Activated CD8-positive, alpha-beta memory T cell treated with anti-CD3 and anti-CD28 coated beads, Interleukin-2, amount 10 ng/mL, durations not matched to agents 7 days and 5 days (primary cell): Measurements from ENCODE around the gene PACSIN1. TPM values are rescaled to one million over a fixed set of nuclear protein-coding genes. Genes with fewer than 3 reads are reported as not detected.

Experiments used
- ATAC-seq: fragments of 150-1000 bp; cut with Tn5 transposase; one replicate; pipeline ENCODE4 v1.10.0; 2021; ENCODE audit warnings: moderate library complexity
- CTCF ChIA-PET: fragments of 350-600 bp; sonication (Branson Sonifier 250); formaldehyde crosslinking; loops from one replicate; lab custom pipeline; 2021; ENCODE audit warnings: antibody characterized with exemption; lab: Charles Lee
- DNase-seq: peaks from one replicate; pipeline ENCODE4 v3.0.0-alpha.2; 2020
- H3K27ac Mint-ChIP-seq: one replicate; pipeline ENCODE4 v1.8.0; 2021; ENCODE audit warnings: mild to moderate bottlenecking, mixed read lengths
- H3K27me3 Mint-ChIP-seq: one replicate; pipeline ENCODE4 v1.8.0; 2021; ENCODE audit warnings: mixed read lengths
- H3K36me3 Mint-ChIP-seq: one replicate; pipeline ENCODE4 v1.8.0; 2021; ENCODE audit warnings: mild to moderate bottlenecking, mixed read lengths
- H3K4me1 Mint-ChIP-seq: one replicate; pipeline ENCODE4 v1.8.0; 2021; ENCODE audit warnings: mixed read lengths
- H3K4me3 Mint-ChIP-seq: one replicate; pipeline ENCODE4 v1.8.0; 2021; ENCODE audit warnings: mild to moderate bottlenecking, moderate library complexity, mixed read lengths
- H3K9me3 Mint-ChIP-seq: one replicate; pipeline ENCODE4 v1.8.0; 2022; ENCODE audit warnings: low read depth, mixed read lengths
- total RNA-seq, 2 experiments: library from RNA; stranded (reverse); gene quantifications; one replicate each; pipeline ENCODE4 v1.2.3, GENCODE V29; 2021

PACSIN1 gene
- total RNA-seq, 2 experiments from 2014 or later: 0.59 to 2.2 TPM

DNA sequence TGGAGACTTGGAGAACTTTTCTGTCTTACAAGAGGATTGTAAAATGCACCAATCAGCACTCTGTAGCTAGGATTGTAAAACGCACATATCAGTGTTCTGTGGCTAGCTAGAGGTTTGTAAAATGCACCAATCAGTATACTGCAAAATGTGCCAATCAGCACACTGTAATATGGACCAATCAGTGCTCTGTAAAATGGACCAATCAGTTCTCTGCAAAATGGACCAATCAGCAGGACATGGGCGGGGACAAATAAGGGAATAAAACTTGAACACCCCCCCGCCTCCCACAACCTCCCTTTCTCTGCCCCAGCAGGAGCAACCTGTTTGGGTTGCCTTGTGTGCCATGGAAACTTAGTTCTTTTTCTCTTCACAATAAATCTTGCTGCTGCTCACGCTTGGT lies 27.2 kb upstream of the PACSIN1 start:
- Mint-ChIP-seq H3K4me3 (no peak overlapping the region), H3K27ac (no peak overlapping the region), H3K9me3 (no peaks in the 10 kb centered on the region), H3K4me1 (peaks cover 3% of the 10 kb centered on the region), H3K27me3 (peaks cover 2% of the 10 kb centered on the region), H3K36me3 (no peaks in the 10 kb centered on the region)
- ATAC-seq: no peak
- no peak for DNase-seq
- CTCF ChIA-PET: interaction anchor here (1.2 kb wide), 1 partner anchor 275 kb away, joined by 3 read pairs; no protein-coding TSS in a partner anchor

DNA sequence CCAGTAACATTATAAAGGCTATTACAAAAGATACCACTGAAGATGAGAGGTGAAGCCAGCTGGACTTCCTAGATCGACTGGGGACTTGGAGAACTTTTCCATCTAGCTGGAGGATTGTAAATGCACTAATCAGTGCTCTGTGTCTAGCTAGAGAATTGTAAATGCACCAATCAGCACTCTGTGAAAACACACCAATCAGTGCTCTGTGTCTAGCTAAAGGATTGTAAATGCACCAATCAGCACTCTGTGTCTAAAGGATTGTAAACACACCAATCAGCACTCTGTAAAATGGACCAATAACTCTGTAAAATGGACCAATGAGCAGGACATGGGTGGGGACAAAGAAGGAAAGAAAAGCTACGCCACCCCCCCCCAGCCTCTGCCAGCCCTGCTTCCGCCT lies 26.4 kb upstream of the PACSIN1 start:
- no peak for ATAC-seq

DNA sequence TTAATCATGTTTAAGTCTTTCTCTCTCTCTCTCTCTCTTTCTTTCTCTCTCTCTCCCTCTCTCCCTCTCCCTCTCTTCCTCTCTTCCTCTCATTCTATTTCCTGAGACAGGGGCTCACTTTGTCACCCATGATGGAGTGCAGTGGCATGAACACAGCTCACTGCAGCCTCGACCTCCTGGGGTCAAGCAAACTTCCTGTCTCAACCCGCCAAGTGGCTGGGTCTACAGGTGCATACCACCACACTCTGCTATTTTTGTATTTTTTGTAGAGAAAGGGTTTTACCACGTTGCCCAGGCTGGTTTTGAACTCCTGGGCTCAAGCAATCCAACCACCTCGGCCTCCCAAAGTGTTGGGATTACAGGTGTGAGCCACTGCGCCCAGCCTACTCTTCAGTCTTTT lies 24.4 kb upstream of the PACSIN1 start:
- Mint-ChIP-seq H3K27me3 (peaks cover 2% of the 10 kb centered on the region), H3K4me3 (no peak overlapping the region), H3K9me3 (no peaks in the 10 kb centered on the region), H3K27ac (no peak overlapping the region), H3K36me3 (no peaks in the 10 kb centered on the region), H3K4me1 (peaks cover 3% of the 10 kb centered on the region)
- ATAC-seq (no peak), DNase-seq (no peak)
- CTCF ChIA-PET: interaction anchor here (1.1 kb wide), 1 partner anchor 11 kb away, joined by 3 read pairs; no protein-coding TSS in a partner anchor

More for the DNA sequence above, 26.4 kb upstream of the PACSIN1 start:
- no peak for DNase-seq
- H3K36me3 Mint-ChIP-seq: no peaks in the 10 kb centered on the region
- H3K27ac Mint-ChIP-seq: no peak overlapping the region
- H3K27me3 Mint-ChIP-seq: peaks cover 2% of the 10 kb centered on the region
- no peaks in the 10 kb centered on the region for H3K9me3 Mint-ChIP-seq
- H3K4me3 Mint-ChIP-seq: no peak overlapping the region
- H3K4me1 Mint-ChIP-seq: peaks cover 3% of the 10 kb centered on the region
- CTCF ChIA-PET: interaction anchor here (1.2 kb wide), 1 partner anchor 276 kb away, joined by 3 read pairs; no protein-coding TSS in a partner anchor

DNA sequence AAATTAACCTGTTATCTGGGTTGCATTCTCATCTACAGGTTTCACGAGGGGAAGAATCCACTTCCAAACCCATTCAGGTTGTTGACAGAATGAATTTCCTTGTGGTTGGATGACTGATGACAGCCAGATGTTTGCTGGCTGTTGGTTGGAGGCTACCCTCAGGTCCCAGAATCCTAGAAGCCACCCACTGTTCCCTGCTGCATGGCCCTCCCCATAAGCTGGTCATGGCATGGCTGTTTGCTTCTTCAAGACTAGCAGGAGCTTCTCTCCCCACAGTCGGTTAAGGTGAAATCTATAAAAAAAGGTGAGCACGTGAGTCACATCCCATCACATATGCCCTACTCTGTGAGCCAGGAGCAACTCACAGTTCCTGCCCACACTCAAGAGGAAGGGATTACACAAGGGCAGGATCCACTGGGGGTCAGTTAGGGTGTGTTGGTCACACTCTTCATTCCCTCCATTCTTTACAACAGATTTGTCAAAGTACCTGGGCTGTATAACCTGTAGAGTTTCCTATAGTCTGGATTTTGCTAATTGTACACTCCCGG lies 20.5 kb upstream of the PACSIN1 start:
- H3K4me1 Mint-ChIP-seq: peaks cover 3% of the 10 kb centered on the region
- H3K9me3 Mint-ChIP-seq: no peaks in the 10 kb centered on the region
- H3K4me3 Mint-ChIP-seq: no peak overlapping the region
- H3K27ac Mint-ChIP-seq: no peak overlapping the region
- no peak for ATAC-seq
- H3K27me3 Mint-ChIP-seq: peaks cover 2% of the 10 kb centered on the region
- DNase-seq: no peak
- no peaks in the 10 kb centered on the region for H3K36me3 Mint-ChIP-seq
- CTCF ChIA-PET: no interaction called here

DNA sequence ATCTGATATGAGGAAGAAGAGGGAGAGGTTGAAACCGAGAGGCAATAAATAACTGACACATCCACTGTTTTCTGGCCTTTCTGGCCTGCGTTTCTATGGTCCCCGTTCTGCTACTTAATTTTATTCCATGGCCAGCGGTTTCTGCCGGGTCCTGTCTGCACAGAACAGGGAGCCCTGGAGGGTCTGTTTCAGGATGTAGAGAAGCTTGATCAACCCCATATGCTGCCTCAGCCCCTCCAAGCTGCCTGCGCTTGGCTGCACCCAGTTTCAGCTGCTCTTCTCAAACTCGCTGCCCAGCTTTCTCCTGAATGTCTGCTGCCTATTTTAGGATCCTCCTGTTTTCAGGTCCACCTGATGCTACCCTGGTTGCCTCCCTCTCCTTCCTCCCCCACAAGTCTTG lies 18.5 kb upstream of the PACSIN1 start:
- no peak for DNase-seq
- Mint-ChIP-seq H3K36me3 (no peaks in the 10 kb centered on the region), H3K27ac (no peak overlapping the region), H3K9me3 (no peaks in the 10 kb centered on the region), H3K4me1 (no peaks in the 10 kb centered on the region), H3K27me3 (peaks cover 2% of the 10 kb centered on the region), H3K4me3 (no peak overlapping the region)
- no peak for ATAC-seq
- CTCF ChIA-PET: interaction anchor here (0.9 kb wide), 2 partner anchors 11 to 13 kb away, joined by 3 read pairs; no protein-coding TSS in a partner anchor

DNA sequence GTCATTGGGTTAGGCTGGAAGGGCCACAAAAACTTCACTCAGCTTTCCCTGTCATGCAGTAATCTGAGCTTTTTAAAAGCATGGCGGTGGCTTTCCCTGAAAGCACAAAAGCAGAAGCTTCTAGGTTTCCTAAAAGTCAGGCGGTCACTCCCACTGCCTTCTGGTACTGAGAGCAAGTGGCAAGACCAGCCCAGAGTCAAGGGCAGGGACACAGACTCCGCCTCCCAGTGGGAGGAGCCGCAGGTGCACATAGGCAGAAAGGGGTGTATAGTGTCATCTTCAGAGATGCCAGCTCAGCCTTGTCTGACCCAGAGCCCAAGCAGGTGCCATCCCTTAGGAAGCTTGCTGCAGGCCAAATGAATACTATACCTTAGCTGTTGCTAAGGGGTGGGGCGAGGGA lies 18.0 kb upstream of the PACSIN1 start:
- Mint-ChIP-seq H3K36me3 (no peaks in the 10 kb centered on the region), H3K9me3 (no peaks in the 10 kb centered on the region), H3K4me3 (no peak overlapping the region), H3K27me3 (no peaks in the 10 kb centered on the region), H3K4me1 (no peaks in the 10 kb centered on the region), H3K27ac (no peak overlapping the region)
- CTCF ChIA-PET: interaction anchor here (0.9 kb wide), 2 partner anchors 10 to 12 kb away, joined by 3 read pairs; no protein-coding TSS in a partner anchor
- DNase-seq (no peak), ATAC-seq (no peak)

DNA sequence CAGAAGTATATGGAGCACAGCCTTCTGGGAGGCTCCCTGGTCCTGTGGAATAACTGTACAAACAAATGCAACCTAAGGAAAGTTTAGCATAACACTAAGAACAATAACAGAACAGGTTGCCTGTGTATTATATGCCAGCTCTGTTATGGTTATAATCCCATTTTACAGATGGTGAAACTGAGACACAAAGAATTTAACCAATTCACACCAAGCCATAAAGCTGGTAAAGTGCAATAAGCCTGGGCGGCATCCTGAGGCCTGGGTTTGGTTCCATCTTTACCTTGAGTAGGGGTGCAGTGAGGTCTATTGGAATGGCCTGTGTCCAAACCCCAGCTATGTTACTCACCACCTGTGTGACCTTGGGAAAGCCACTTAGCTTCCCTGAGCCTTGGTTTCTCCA lies 14.7 kb upstream of the PACSIN1 start:
- no peak for DNase-seq
- Mint-ChIP-seq H3K4me3 (no peak overlapping the region), H3K4me1 (no peaks in the 10 kb centered on the region), H3K27ac (no peak overlapping the region), H3K27me3 (no peaks in the 10 kb centered on the region), H3K36me3 (no peaks in the 10 kb centered on the region), H3K9me3 (no peaks in the 10 kb centered on the region)
- no peak for ATAC-seq
- CTCF ChIA-PET: interaction anchor here (0.9 kb wide), 1 partner anchor 8 kb away, joined by 3 read pairs; no protein-coding TSS in a partner anchor

DNA sequence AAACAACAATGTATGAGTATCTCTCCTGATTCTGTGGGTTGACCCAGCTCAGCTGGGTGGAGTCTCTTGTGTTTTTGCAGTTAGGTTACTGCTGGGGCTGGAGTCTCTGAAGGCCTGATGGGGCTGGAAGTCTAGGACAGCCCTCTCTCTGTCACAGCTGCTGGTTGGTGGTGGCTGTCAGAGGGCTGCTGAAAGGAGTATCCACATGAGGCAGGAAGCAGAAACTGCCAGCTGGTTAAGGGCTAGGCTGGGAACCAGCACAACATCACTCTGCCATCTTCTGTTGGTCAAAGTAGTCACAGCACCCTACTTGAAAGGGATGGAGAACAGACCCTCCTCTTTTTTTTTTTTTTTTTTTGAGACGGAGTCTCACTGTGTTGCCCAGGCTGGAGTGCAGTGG lies 10.0 kb upstream of the PACSIN1 start:
- DNase-seq: no peak
- CTCF ChIA-PET: interaction anchor here (0.7 to 1.8 kb wide), 3 partner anchors 183 to 290 kb away, joined by 3 to 7 read pairs (median 4); partner anchors contain the start of gene SMIM29
- Mint-ChIP-seq H3K4me3 (no peak overlapping the region), H3K27me3 (no peaks in the 10 kb centered on the region), H3K4me1 (no peaks in the 10 kb centered on the region), H3K9me3 (no peaks in the 10 kb centered on the region), H3K27ac (no peak overlapping the region), H3K36me3 (no peaks in the 10 kb centered on the region)
- ATAC-seq: no peak

DNA sequence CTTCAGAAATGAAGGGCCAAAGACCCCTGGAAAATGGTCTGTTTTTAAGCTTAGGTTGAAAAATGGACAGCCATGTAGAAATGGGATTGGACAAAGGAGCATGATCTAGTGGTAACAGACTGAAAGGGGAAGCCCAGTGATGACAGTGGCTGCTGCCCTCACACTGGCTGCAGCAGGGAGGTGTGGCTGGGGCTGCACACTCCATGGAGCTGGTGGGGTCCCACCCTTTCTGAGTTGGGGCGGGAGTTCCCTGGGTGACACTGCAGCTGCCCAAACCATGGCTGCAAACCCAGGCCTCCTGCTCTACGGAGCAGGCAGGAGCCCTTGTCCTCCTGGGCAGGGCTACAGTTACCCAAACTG lies 8.5 kb upstream of the PACSIN1 start:
- H3K4me3 Mint-ChIP-seq: no peak overlapping the region

DNA sequence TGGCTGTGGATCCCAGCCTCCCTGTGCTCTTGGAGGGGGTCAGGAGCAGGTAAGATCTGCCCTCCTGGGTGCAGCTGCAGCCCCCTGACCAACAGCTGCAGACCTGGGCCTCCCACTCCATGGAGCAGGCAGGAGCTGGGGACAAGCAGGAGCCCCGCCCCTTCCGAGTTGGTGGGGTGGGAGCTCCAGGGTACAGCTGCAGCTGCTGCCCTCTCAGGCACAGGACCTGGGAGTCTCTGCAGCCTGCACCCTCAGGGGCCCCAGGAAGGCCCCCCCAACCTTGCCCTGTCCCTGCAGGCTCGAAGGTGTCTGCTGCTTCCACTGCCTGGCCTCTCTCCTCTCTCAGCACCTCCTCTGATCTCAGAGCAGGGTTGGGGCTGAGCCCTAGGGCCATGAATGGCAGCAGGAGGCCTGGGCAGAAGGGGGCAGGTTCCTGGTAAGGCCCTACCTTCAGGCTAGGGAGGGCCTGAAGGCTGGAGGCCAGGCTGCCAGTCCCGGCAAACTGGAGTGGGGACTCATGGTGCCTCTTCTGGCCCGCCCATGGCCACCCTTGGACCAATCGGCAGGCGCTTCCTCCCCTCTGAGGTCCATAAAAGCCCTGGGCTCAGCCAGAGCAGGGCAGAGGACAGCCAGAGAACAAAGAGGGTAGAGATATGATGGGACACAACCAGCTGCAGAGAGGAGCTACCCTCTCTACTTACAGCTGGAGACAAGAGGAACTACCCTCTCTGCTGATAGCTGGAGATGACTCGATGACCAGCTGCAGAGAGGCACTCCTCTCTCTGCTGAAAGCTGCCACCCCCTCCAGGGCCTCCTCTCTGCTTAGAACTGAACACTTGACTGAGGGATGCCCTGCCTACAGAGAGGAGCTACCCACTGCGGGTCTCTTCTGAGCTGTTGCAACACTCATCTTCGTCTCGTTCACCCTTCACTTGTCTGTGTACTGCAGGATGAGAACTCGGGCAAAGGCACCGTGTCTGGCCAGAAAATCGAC lies 7.8 kb upstream of the PACSIN1 start:
- CTCF ChIA-PET: interaction anchor here (1.1 to 4.5 kb wide), 4 partner anchors 10 to 682 kb away, joined by 3 to 60 read pairs (median 4); no protein-coding TSS in a partner anchor
- no peak for ATAC-seq

More for the DNA sequence above, 8.5 kb upstream of the PACSIN1 start:
- no peak for DNase-seq
- CTCF ChIA-PET: interaction anchor here (0.6 to 4.5 kb wide), 4 partner anchors 138 to 294 kb away, joined by 3 to 60 read pairs (median 4); no protein-coding TSS in a partner anchor
- H3K9me3 Mint-ChIP-seq: no peaks in the 10 kb centered on the region
- no peak overlapping the region for H3K27ac Mint-ChIP-seq
- peaks cover 4% of the 10 kb centered on the region for H3K27me3 Mint-ChIP-seq
- H3K36me3 Mint-ChIP-seq: no peaks in the 10 kb centered on the region
- no peaks in the 10 kb centered on the region for H3K4me1 Mint-ChIP-seq
- ATAC-seq: no peak

DNA sequence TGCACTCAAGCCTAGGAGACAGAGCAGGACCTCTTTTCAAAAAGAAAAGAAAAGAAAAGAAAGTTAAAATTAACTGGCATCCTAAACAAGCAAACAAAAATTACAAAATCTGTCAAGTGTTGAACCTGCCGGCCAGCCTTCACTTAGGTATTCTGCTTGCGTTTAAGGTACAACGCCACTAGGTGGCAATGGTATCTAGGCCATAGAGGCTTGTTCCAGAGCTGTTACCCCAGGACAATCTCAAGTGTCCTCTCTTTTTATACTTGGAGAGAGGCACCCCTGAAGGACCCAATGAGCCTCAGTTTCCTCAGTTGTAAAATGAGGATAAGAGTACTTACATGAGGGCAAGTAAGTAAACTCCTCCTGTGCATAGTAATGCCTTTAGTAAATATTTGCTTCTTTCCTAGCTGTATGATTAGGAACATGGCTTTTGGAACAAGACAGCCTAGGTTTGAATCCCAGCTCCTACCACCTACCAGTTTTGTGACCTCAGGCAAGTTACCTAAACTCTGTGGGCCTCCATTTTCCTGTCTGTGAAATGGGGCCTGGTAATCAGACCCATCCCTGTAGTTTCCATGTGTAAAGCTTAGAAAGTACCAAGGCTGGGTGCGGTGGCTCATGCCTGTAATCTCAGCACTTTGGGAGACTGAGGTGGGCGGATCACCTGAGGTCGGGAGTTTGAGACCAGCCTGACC lies 5.8 kb upstream of the PACSIN1 start:
- Mint-ChIP-seq H3K27ac (no peak overlapping the region), H3K4me1 (no peaks in the 10 kb centered on the region)

More for the DNA sequence above, 7.8 kb upstream of the PACSIN1 start:
- Mint-ChIP-seq H3K9me3 (no peaks in the 10 kb centered on the region), H3K27me3 (peaks cover 7% of the 10 kb centered on the region), H3K4me1 (no peaks in the 10 kb centered on the region), H3K4me3 (no peak overlapping the region), H3K27ac (no peak overlapping the region), H3K36me3 (no peaks in the 10 kb centered on the region)
- DNase-seq: no peak

DNA sequence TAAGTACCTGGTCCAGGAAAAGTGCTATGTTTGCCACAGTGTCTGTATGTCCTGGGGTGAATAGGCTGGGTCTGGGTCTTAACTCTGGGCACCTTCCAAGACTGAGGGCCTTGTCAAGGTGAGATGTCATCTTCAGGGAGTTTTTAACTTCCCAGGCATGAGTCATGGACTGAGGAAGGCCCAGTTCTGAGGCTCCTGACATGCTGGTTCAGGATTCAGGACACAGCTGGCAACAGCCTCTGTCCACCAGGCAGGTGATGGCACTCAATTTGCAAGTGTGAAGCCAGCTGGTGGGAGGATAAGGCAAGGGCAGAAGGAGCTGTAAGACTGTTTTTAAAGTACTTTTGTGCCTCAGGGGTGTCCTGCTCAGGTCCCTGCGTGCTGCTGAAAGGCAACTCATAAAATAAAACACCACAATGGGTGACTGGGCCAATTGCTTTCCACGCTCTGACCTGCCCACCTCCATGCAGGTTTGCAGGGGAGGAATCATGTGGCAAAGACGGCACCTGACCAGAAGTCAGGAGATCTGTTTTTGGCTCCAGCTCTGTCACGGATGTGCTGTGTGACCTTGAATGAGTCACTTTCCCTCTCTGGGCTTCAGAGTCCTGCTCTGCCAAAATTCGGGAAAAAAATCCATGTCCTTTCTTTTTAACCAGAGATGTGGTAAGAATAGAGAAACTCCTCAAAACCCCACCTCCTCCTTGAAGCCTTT lies 4.9 kb upstream of the PACSIN1 start:
- CTCF ChIA-PET: interaction anchor here (0.7 to 6.9 kb wide), 18 partner anchors 14 to 679 kb away, joined by 3 to 60 read pairs (median 4); partner anchors contain the start of gene SMIM29
- Mint-ChIP-seq H3K4me1 (peaks cover 5% of the 10 kb centered on the region), H3K27me3 (peaks cover 27% of the 10 kb centered on the region), H3K9me3 (no peaks in the 10 kb centered on the region), H3K4me3 (no peak overlapping the region), H3K27ac (no peak overlapping the region), H3K36me3 (no peaks in the 10 kb centered on the region)
- DNase-seq: no peak
- no peak for ATAC-seq

More for the DNA sequence above, 5.8 kb upstream of the PACSIN1 start:
- no peak overlapping the region for H3K4me3 Mint-ChIP-seq
- CTCF ChIA-PET: interaction anchor here (0.6 to 4.5 kb wide), 32 partner anchors 9 to 781 kb away, joined by 3 to 60 read pairs (median 4); partner anchors contain the start of genes RPS10 and SMIM29
- DNase-seq: peak; percentile 64
- peaks cover 19% of the 10 kb centered on the region for H3K27me3 Mint-ChIP-seq
- ATAC-seq: peak; percentile 70
- no peaks in the 10 kb centered on the region for H3K36me3 Mint-ChIP-seq
- H3K9me3 Mint-ChIP-seq: no peaks in the 10 kb centered on the region
